ENCODE measurements around the gene PPP1R1B.

PPP1R1B gene

DNA sequence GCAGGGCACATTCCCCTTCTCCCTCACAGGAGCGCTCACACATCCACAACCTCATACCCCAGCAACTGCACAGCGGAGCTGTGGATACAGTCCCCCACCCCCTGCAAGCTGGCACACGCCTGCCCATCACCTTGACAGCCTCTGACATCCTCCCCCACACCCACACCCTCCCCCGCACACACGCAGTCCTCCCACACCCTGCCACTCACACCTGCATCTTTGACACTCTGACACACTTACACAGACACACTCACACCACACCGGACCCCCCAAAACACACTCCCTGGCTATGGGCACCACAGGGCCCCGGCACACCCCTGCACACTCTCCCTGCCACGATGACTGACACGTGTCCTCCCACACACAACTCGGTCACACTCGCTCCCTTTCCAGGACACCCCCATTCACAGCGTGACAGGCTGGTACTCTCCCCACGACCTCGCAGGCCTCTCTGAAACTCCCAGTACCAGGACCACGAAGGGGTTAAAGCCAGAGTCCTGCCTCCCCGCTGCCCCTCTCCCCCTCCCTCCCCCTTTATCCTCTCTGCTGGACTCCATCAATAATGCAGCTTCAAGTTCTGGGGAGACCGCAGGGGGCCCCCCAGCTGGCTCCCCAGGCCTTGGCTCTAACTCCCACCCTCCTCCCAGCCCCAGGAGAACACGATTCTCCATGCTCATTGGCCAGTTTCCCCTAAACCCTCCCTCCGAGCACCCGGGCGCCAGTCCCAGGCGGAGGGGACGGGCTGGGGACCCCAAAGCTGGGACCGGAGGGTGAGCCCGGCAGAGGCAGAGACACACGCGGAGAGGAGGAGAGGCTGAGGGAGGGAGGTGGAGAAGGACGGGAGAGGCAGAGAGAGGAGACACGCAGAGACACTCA lies at the start of gene PPP1R1B:
Gene PPP1R1B, plus strand, starts transcription at position 782 of the 876 bp plus-strand sequence. CDS start 441 bp downstream, outside the sequence.
- Histone ChIP-seq H3K36me3 (ENCODE audit: control insufficient read depth, insufficient read depth, low read length) (no peaks in the 10 kb centered on the region), H3K4me1 (peaks cover 6% of the 10 kb centered on the region), H3K27me3 (ENCODE audit: control insufficient read depth, insufficient read depth, low read length) (peaks cover 3% of the 10 kb centered on the region), H3K4me2 (ENCODE audit: low read length) (peak within 1 kb of the TSS; percentile 35), H3K27ac (no peak within 1 kb of the TSS), H2AFZ (peak within 1 kb of the TSS; percentile 66), H3K9me3 (ENCODE audit: control insufficient read depth, low read length) (no peaks in the 10 kb centered on the region), H3K9ac (no peak within 1 kb of the TSS), H3K4me3 (ENCODE audit: low read depth, low read length) (no peak within 1 kb of the TSS), H3K79me2 (no peaks in the 10 kb centered on the region)
- TF ChIP-seq, protein P1, sequence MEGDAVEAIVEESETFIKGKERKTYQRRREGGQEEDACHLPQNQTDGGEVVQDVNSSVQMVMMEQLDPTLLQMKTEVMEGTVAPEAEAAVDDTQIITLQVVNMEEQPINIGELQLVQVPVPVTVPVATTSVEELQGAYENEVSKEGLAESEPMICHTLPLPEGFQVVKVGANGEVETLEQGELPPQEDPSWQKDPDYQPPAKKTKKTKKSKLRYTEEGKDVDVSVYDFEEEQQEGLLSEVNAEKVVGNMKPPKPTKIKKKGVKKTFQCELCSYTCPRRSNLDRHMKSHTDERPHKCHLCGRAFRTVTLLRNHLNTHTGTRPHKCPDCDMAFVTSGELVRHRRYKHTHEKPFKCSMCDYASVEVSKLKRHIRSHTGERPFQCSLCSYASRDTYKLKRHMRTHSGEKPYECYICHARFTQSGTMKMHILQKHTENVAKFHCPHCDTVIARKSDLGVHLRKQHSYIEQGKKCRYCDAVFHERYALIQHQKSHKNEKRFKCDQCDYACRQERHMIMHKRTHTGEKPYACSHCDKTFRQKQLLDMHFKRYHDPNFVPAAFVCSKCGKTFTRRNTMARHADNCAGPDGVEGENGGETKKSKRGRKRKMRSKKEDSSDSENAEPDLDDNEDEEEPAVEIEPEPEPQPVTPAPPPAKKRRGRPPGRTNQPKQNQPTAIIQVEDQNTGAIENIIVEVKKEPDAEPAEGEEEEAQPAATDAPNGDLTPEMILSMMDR (IDR thresholded peaks at IDR 0.05) = no peak

DNA sequence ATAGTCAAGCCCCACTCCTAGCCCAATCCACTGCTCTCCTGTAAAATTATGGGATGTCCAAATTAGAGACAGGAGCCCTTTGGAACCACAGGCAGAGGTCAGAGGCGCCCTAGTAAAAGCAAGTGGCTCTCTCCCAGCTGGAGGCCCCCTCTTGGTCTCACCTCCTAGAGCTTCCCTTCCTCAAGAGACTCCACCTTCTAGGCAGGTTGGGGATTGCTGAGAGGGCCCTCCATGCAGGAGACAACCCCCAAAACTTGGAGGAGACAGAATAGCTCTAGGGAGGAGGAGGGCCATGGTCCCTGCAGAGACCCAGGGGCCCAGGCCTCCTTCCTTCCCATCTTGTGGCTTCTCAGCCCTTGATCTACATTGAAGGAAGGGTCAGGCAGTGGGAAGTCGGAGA lies 48.5 kb upstream of the PPP1R1B start:
- no peak overlapping the region for H3K4me3 ChIP-seq (ENCODE audit: low read depth, low read length)
- no peaks in the 10 kb centered on the region for H3K36me3 ChIP-seq (ENCODE audit: control insufficient read depth, insufficient read depth, low read length)
- no peaks in the 10 kb centered on the region for H3K79me2 ChIP-seq
- H3K4me1 ChIP-seq = peaks cover 5% of the 10 kb centered on the region
- H3K9ac ChIP-seq = no peak overlapping the region
- H3K27ac ChIP-seq = no peak overlapping the region
- H3K9me3 ChIP-seq (ENCODE audit: control insufficient read depth, low read length) = no peaks in the 10 kb centered on the region
- no peak overlapping the region for H3K4me2 ChIP-seq (ENCODE audit: low read length)
- TF ChIP-seq, protein P1 (IDR thresholded peaks at IDR 0.05) = no peak
- H3K27me3 ChIP-seq (ENCODE audit: control insufficient read depth, insufficient read depth, low read length) = no peaks in the 10 kb centered on the region
- H2AFZ ChIP-seq = no peak overlapping the region

DNA sequence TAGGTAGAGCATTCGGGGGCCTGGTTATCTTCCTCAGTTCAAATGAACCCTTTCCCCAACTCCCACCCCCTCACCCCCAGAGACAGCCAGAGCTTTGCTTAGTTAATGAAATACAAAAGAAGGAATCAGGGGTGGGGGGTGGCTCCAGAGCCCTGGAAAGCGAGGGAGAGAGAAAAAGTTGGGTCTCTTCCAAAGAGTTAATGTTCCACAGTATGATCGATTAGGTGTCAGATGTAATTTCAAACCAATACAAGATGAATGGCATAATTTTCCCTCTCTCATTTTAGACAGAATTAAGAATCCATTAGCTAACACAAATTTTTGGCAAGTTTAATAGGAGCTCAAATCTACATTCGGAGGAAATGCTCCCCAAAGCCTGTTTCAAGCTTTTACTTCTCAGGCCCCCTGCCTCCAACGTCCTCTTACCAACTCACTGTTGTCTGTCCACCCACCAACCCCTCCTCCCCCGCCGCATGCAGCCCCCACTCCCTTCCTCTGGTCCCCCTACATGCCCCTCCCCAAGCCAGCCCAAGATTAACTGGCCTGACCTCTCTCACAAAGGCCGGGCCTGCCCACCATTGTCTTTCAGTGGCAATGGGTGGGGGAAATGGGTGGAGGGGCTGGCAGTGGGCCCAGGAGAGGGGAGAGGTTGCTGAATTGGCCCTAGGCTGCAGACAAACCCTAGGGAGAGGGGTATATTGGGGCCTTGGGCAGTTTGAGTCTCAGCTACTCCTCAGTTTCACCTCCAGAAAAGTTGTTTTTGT lies 47.3 kb upstream of the PPP1R1B start:
- Histone ChIP-seq H3K27me3 (ENCODE audit: control insufficient read depth, insufficient read depth, low read length) (no peaks in the 10 kb centered on the region), H2AFZ (no peak overlapping the region), H3K27ac (no peak overlapping the region), H3K9ac (no peak overlapping the region), H3K4me1 (no peaks in the 10 kb centered on the region), H3K4me3 (ENCODE audit: low read depth, low read length) (no peak overlapping the region), H3K79me2 (no peaks in the 10 kb centered on the region), H3K4me2 (ENCODE audit: low read length) (no peak overlapping the region), H3K9me3 (ENCODE audit: control insufficient read depth, low read length) (no peaks in the 10 kb centered on the region), H3K36me3 (ENCODE audit: control insufficient read depth, insufficient read depth, low read length) (no peaks in the 10 kb centered on the region)
- TF ChIP-seq, protein P1 (IDR thresholded peaks at IDR 0.05) = no peak

DNA sequence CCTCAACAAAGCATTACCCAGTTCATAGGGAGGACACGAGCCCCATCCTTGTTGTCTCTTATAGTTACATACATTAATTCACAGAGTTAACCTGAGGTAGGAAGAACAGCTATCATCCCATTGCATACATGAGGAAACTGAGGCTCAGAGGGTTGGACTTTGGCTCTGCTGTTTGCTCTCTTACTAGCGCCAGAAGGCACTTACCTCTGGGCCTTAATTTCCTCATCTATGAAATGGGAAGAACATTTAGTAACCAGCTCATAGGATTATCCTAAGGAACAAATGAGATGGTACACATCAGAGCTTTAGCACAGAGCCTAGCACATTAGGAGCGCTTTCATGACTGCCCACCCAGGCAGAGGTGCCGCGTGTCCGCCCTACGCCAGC lies 46.7 kb upstream of the PPP1R1B start:
- Histone ChIP-seq H3K79me2 (no peaks in the 10 kb centered on the region), H3K4me1 (no peaks in the 10 kb centered on the region), H3K27ac (no peak overlapping the region), H3K36me3 (ENCODE audit: control insufficient read depth, insufficient read depth, low read length) (no peaks in the 10 kb centered on the region), H3K9ac (no peak overlapping the region), H3K9me3 (ENCODE audit: control insufficient read depth, low read length) (no peaks in the 10 kb centered on the region), H3K4me3 (ENCODE audit: low read depth, low read length) (no peak overlapping the region), H3K27me3 (ENCODE audit: control insufficient read depth, insufficient read depth, low read length) (no peaks in the 10 kb centered on the region), H3K4me2 (ENCODE audit: low read length) (no peak overlapping the region), H2AFZ (no peak overlapping the region)
- TF ChIP-seq, protein P1 (IDR thresholded peaks at IDR 0.05) = no peak

All from parathyroid adenoma (tissue), 2 donors.